ENCODE data around the gene DCAF4.

DNA sequence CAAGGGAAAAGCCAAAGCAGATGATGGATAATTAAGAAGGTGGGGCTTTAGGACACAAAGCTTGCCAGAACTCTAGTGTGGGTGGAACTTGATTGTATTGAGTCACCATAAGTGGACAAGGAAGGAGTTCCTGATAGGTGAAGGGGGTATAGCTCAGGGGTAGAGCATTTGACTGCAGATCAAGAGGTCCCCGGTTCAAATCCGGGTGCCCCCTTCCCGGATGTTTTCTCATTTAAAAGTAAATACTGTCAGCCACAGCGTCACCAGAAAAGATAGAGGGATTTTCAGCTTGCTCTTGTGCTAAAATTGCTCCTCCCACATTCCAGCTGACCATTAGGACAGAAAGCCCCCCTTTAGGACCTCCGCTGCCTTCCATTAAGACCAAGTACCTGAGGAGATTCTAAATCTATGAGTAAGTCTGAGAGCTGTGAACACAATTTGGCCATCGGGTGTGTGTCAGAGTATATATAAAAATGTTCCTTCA, 36.6 kb downstream of the DCAF4 start:
- TF ChIP-seq CTCF (IDR thresholded peaks at IDR 0.05) = no peak
- TF ChIP-seq, protein P1, sequence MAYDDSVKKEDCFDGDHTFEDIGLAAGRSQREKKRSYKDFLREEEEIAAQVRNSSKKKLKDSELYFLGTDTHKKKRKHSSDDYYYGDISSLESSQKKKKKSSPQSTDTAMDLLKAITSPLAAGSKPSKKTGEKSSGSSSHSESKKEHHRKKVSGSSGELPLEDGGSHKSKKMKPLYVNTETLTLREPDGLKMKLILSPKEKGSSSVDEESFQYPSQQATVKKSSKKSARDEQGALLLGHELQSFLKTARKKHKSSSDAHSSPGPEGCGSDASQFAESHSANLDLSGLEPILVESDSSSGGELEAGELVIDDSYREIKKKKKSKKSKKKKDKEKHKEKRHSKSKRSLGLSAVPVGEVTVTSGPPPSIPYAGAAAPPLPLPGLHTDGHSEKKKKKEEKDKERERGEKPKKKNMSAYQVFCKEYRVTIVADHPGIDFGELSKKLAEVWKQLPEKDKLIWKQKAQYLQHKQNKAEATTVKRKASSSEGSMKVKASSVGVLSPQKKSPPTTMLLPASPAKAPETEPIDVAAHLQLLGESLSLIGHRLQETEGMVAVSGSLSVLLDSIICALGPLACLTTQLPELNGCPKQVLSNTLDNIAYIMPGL (CRISPR knock-in tag; IDR thresholded peaks at IDR 0.05) = no peak; the same call in 1 of the 2 replicates
- TF ChIP-seq PRDM15 (CRISPR knock-in tag; IDR thresholded peaks at IDR 0.05) = no peak
- no peak for TF ChIP-seq ZNF138 (CRISPR knock-in tag; conservative IDR thresholded peaks at IDR 0.05)
- no peak for TF ChIP-seq FOXK1 (CRISPR knock-in tag; IDR thresholded peaks at IDR 0.05)
- TF ChIP-seq MLX (CRISPR knock-in tag; IDR thresholded peaks at IDR 0.05) = no peak

All from WTC11 (cell line).